ENCODE measurements around the gene NFIL3.
"Not testable (repeated sequence)": the region's sequence is repeated elsewhere in the genome, so short reads cannot be mapped to it uniquely, and the experiment has no call there.

Gene NFIL3

DNA sequence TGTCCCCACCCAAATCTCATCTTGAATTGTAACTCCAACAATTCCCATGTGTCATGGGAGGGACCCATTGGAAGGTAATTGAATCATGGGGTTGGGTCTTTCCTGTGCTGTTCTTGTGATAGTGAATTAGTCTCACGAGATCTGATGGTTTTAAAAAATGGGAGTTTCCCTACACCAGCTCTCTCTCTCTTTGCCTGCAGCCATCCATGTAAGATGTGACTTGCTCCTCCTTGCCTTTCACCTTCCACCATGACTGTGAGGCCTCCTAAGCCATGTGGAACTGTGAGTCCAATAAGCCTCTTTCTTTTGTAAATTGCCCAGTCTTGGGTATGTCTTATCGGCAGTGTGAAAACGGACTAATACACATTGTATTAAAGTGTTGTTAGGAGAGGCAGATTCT is 45.6 kb downstream of the NFIL3 start:
- H3K56ac ChIP-seq (ENCODE audit: low read length); H3K4ac ChIP-seq (ENCODE audit: low read depth, low read length); H3K18ac ChIP-seq (ENCODE audit: low read length); H3K9ac ChIP-seq (ENCODE audit: low read length); H3K27ac ChIP-seq (ENCODE audit: low read depth, low read length); H3K4me2 ChIP-seq (ENCODE audit: low read length); H3K4me1 ChIP-seq (ENCODE audit: control insufficient read depth, low read depth, low read length); H3K36me3 ChIP-seq (ENCODE audit: control insufficient read depth, insufficient read depth, low read length); H3K4me3 ChIP-seq (ENCODE audit: low read length); H2BK120ac ChIP-seq (ENCODE audit: low read depth, low read length); H2BK15ac ChIP-seq (replicated peaks; ENCODE audit: low read depth); H4K5ac ChIP-seq (ENCODE audit: low read length); H2BK5ac ChIP-seq (ENCODE audit: low read length); H3K79me1 ChIP-seq (ENCODE audit: low read length); DNase-seq; H2AK5ac ChIP-seq (ENCODE audit: low read length); H3K23ac ChIP-seq (ENCODE audit: low read length); H4K8ac ChIP-seq (ENCODE audit: low read depth, low read length); H3K79me2 ChIP-seq (ENCODE audit: control insufficient read depth, insufficient read depth, low read length); H3K27me3 ChIP-seq (ENCODE audit: insufficient read depth, low read length, poor library complexity): not testable (repeated sequence)
- WGBS (ENCODE audit: extremely low coverage, insufficient coverage, low lambda C conversion rate): no CpG with 5 or more reads among the region's 3 CpGs

DNA sequence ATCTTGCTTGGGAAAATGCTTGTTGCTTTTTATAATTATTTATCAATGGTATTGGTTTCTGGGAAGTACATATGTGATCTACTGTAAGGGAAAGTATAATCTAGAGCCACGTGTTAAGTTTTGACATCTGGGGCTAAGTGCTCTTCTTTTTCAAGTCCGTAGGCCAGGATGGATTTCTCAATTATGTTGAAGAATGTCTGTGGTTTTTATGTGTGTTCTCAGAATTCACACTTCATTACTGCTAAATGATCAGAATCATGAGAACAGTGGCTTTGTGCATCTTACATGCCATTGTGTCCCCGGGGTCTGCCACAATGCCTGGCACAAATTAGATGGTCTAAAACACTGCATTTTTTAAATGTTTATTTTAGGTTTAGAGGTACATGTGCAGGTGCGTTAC is 47.4 kb downstream of the NFIL3 start:
- no peak for DNase-seq
- no peak overlapping the region for H2AK5ac ChIP-seq (ENCODE audit: low read length)
- no peak overlapping the region for H3K4ac ChIP-seq (ENCODE audit: low read depth, low read length)

DNA sequence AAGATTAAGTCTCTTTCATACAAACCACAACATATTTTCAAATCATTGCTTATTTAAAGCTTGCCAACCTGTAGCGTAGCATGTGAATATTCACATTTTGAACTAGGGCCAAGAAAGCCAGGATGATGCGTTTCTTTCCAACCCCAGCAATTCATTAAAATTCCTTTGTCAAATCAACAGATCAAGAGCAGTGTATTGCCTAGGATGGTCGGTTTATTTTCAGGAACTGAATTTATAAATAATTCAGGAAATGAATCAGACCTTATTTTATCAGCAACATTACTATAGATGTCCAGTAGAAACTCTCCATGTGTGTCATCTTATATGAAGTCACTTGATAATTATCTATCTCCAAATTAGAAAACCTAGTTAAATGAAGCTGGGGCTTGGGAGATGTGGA is 48.7 kb downstream of the NFIL3 start:
- H2BK5ac ChIP-seq (ENCODE audit: low read length): no peak overlapping the region
- no peak overlapping the region for H3K23ac ChIP-seq (ENCODE audit: low read length)
- H3K4me1 ChIP-seq (ENCODE audit: control insufficient read depth, low read depth, low read length): no peaks in the 10 kb centered on the region
- no peak overlapping the region for H3K18ac ChIP-seq (ENCODE audit: low read length)
- H2BK15ac ChIP-seq (replicated peaks; ENCODE audit: low read depth): no peak overlapping the region
- no peak overlapping the region for H3K9ac ChIP-seq (ENCODE audit: low read length)
- no peak overlapping the region for H3K27ac ChIP-seq (ENCODE audit: low read depth, low read length)
- WGBS (ENCODE audit: extremely low coverage, insufficient coverage, low lambda C conversion rate): no CpG with 5 or more reads among the region's 3 CpGs
- no peak overlapping the region for H3K56ac ChIP-seq (ENCODE audit: low read length)
- no peak overlapping the region for H2BK120ac ChIP-seq (ENCODE audit: low read depth, low read length)
- no peaks in the 10 kb centered on the region for H3K36me3 ChIP-seq (ENCODE audit: control insufficient read depth, insufficient read depth, low read length)
- H4K5ac ChIP-seq (ENCODE audit: low read length): no peak overlapping the region
- H2AK5ac ChIP-seq (ENCODE audit: low read length): no peak overlapping the region
- H3K27me3 ChIP-seq (ENCODE audit: insufficient read depth, low read length, poor library complexity): no peaks in the 10 kb centered on the region
- no peak overlapping the region for H4K8ac ChIP-seq (ENCODE audit: low read depth, low read length)
- no peaks in the 10 kb centered on the region for H3K79me1 ChIP-seq (ENCODE audit: low read length)
- no peak overlapping the region for H3K4me2 ChIP-seq (ENCODE audit: low read length)
- no peak for DNase-seq
- no peak overlapping the region for H3K4me3 ChIP-seq (ENCODE audit: low read length)
- H3K4ac ChIP-seq (ENCODE audit: low read depth, low read length): no peak overlapping the region
- no peaks in the 10 kb centered on the region for H3K79me2 ChIP-seq (ENCODE audit: control insufficient read depth, insufficient read depth, low read length)

More for the DNA sequence above, 47.4 kb downstream of the NFIL3 start:
- Histone ChIP-seq H3K27ac (ENCODE audit: low read depth, low read length) (no peak overlapping the region), H3K9ac (ENCODE audit: low read length) (no peak overlapping the region), H3K79me2 (ENCODE audit: control insufficient read depth, insufficient read depth, low read length) (no peaks in the 10 kb centered on the region), H3K4me1 (ENCODE audit: control insufficient read depth, low read depth, low read length) (no peaks in the 10 kb centered on the region), H4K5ac (ENCODE audit: low read length) (no peak overlapping the region), H4K8ac (ENCODE audit: low read depth, low read length) (no peak overlapping the region), H2BK15ac (replicated peaks; ENCODE audit: low read depth) (no peak overlapping the region), H3K36me3 (ENCODE audit: control insufficient read depth, insufficient read depth, low read length) (no peaks in the 10 kb centered on the region), H3K79me1 (ENCODE audit: low read length) (no peaks in the 10 kb centered on the region), H2BK5ac (ENCODE audit: low read length) (no peak overlapping the region), H2BK120ac (ENCODE audit: low read depth, low read length) (no peak overlapping the region), H3K56ac (ENCODE audit: low read length) (no peak overlapping the region), H3K27me3 (ENCODE audit: insufficient read depth, low read length, poor library complexity) (no peaks in the 10 kb centered on the region), H3K4me2 (ENCODE audit: low read length) (no peak overlapping the region), H3K4me3 (ENCODE audit: low read length) (no peak overlapping the region), H3K18ac (ENCODE audit: low read length) (no peak overlapping the region), H3K23ac (ENCODE audit: low read length) (no peak overlapping the region)
- no CpG with 5 or more reads among the region's 4 CpGs for WGBS (ENCODE audit: extremely low coverage, insufficient coverage, low lambda C conversion rate)

DNA sequence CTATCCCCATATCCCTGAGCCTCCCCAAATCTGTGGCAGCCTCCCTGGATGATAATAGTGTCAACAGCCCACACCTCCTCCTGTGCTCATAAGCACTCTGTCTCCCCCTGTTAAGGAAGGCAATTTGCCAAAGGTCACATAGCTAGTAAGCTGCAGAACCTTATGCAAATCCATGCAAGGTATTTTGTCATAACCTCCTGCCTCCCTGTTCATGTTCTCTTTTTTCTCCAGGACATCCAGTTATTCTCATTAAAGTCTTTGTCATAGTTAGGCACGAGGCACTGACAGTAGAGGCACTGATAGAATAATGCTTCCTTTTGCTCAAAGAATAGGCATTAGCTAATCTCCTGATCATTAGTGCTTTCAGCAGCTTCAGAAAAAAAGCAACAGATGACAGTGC is 51.7 kb downstream of the NFIL3 start:
- Histone ChIP-seq H4K8ac (ENCODE audit: low read depth, low read length) (no peak overlapping the region), H3K9ac (ENCODE audit: low read length) (no peak overlapping the region), H3K79me1 (ENCODE audit: low read length) (no peaks in the 10 kb centered on the region), H3K36me3 (ENCODE audit: control insufficient read depth, insufficient read depth, low read length) (no peaks in the 10 kb centered on the region), H3K27me3 (ENCODE audit: insufficient read depth, low read length, poor library complexity) (no peaks in the 10 kb centered on the region), H3K4me1 (ENCODE audit: control insufficient read depth, low read depth, low read length) (no peaks in the 10 kb centered on the region), H3K79me2 (ENCODE audit: control insufficient read depth, insufficient read depth, low read length) (no peaks in the 10 kb centered on the region), H3K4me3 (ENCODE audit: low read length) (no peak overlapping the region), H2AK5ac (ENCODE audit: low read length) (no peak overlapping the region), H3K23ac (ENCODE audit: low read length) (no peak overlapping the region), H3K4ac (ENCODE audit: low read depth, low read length) (no peak overlapping the region), H2BK120ac (ENCODE audit: low read depth, low read length) (no peak overlapping the region), H2BK15ac (replicated peaks; ENCODE audit: low read depth) (no peak overlapping the region), H2BK5ac (ENCODE audit: low read length) (no peak overlapping the region), H3K27ac (ENCODE audit: low read depth, low read length) (no peak overlapping the region), H4K5ac (ENCODE audit: low read length) (no peak overlapping the region), H3K4me2 (ENCODE audit: low read length) (no peak overlapping the region), H3K56ac (ENCODE audit: low read length) (no peak overlapping the region), H3K18ac (ENCODE audit: low read length) (no peak overlapping the region)
- no peak for DNase-seq
- WGBS (ENCODE audit: extremely low coverage, insufficient coverage, low lambda C conversion rate): no CpG with 5 or more reads among the region's 1 CpG

DNA sequence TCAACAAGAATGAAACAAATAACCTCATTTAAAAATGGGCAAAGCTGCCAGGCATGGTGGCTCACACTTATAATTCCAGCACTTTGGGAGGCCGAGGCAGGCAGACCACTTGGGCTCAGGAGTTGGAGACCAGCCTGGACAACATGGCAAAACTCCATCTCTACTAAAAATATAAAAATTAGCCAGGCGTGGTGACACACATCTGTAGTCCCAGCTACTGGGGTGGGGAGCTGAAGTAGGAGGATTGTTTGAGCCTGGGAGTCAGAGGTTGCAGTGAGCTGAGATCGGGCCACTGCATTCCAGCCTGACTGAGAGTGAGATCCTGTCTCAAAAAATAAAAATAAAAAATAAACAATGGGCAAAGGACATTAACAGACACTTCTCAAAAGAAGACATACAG is 53.6 kb downstream of the NFIL3 start:
- not testable (repeated sequence) for H3K27me3 ChIP-seq (ENCODE audit: insufficient read depth, low read length, poor library complexity); H3K27ac ChIP-seq (ENCODE audit: low read depth, low read length); H2BK5ac ChIP-seq (ENCODE audit: low read length); H3K56ac ChIP-seq (ENCODE audit: low read length); DNase-seq; H3K18ac ChIP-seq (ENCODE audit: low read length); H3K4me2 ChIP-seq (ENCODE audit: low read length); H3K4me3 ChIP-seq (ENCODE audit: low read length); H4K5ac ChIP-seq (ENCODE audit: low read length); H3K4ac ChIP-seq (ENCODE audit: low read depth, low read length); H3K23ac ChIP-seq (ENCODE audit: low read length); H3K79me1 ChIP-seq (ENCODE audit: low read length); H3K36me3 ChIP-seq (ENCODE audit: control insufficient read depth, insufficient read depth, low read length); H3K79me2 ChIP-seq (ENCODE audit: control insufficient read depth, insufficient read depth, low read length); H3K4me1 ChIP-seq (ENCODE audit: control insufficient read depth, low read depth, low read length); H2AK5ac ChIP-seq (ENCODE audit: low read length); H3K9ac ChIP-seq (ENCODE audit: low read length); H4K8ac ChIP-seq (ENCODE audit: low read depth, low read length); H2BK15ac ChIP-seq (replicated peaks; ENCODE audit: low read depth); H2BK120ac ChIP-seq (ENCODE audit: low read depth, low read length)
- WGBS (ENCODE audit: extremely low coverage, insufficient coverage, low lambda C conversion rate): no CpG with 5 or more reads among the region's 3 CpGs

DNA sequence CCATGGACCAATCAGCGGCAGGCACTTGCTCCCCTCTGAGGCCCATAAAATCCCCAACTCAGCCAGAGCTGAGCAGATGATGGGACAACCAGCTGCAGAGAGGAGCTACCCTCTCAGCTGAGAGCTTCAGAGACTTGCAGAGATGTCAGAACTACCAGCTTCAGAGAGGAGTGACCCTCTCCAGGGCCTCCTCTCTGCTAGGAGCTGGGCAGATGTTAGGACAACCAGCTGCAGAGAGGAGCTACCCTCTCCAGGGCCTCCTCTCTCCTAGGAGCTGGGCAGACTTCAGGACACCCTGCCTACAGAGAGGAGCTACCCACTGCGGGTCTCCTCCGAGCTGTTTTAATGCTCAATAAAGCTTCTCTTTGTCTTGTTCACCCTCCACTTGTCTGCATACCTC is 58.9 kb downstream of the NFIL3 start:
- Histone ChIP-seq H2BK5ac (ENCODE audit: low read length) (no peak overlapping the region), H3K27me3 (ENCODE audit: insufficient read depth, low read length, poor library complexity) (no peaks in the 10 kb centered on the region), H3K4me3 (ENCODE audit: low read length) (no peak overlapping the region), H3K36me3 (ENCODE audit: control insufficient read depth, insufficient read depth, low read length) (no peaks in the 10 kb centered on the region), H4K8ac (ENCODE audit: low read depth, low read length) (no peak overlapping the region), H3K79me2 (ENCODE audit: control insufficient read depth, insufficient read depth, low read length) (peaks cover 9% of the 10 kb centered on the region), H3K4me1 (ENCODE audit: control insufficient read depth, low read depth, low read length) (peaks cover 2% of the 10 kb centered on the region), H4K5ac (ENCODE audit: low read length) (no peak overlapping the region), H2AK5ac (ENCODE audit: low read length) (no peak overlapping the region), H2BK15ac (replicated peaks; ENCODE audit: low read depth) (no peak overlapping the region), H2BK120ac (ENCODE audit: low read depth, low read length) (no peak overlapping the region), H3K18ac (ENCODE audit: low read length) (no peak overlapping the region), H3K4me2 (ENCODE audit: low read length) (no peak overlapping the region), H3K4ac (ENCODE audit: low read depth, low read length) (no peak overlapping the region), H3K23ac (ENCODE audit: low read length) (no peak overlapping the region), H3K9ac (ENCODE audit: low read length) (no peak overlapping the region), H3K79me1 (ENCODE audit: low read length) (peaks cover 2% of the 10 kb centered on the region), H3K56ac (ENCODE audit: low read length) (no peak overlapping the region), H3K27ac (ENCODE audit: low read depth, low read length) (no peak overlapping the region)
- DNase-seq: no peak
- no CpG with 5 or more reads among the region's 3 CpGs for WGBS (ENCODE audit: extremely low coverage, insufficient coverage, low lambda C conversion rate)
